ENCODE data around the gene RNF151. TPM values are rescaled to one million over a fixed set of nuclear protein-coding genes. Genes with fewer than 3 reads are reported as not detected.
A peak's percentile ranks its signal among the peaks of the same experiment; 100 is the strongest.

The RNF151 gene
- total RNA-seq, 2 donors from 2014 or later, result not detected

DNA sequence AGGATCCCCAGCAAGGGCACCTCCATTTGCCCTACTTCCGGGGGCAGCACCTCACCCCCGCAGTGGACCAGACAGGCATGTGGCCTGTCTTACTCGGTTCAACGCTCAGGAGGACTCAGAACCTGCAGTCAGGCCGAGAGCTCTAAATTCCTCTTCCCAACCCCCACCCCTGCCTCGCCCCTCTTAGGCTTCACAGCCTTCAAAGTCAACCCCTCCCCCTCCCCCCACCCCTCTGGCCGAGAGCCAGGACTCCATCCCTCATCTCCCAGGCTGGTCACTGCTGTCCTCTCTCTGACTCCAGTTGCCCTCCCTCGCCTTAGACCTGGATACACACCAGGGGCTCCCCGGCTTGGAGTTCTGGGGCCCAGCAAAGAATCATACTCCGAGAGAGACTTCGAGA, 40.4 kb upstream of the RNF151 start:
- Histone ChIP-seq H3K4me1 (peaks cover 8% of the 10 kb centered on the region), H3K9ac (ENCODE audit: low read depth in 2 of 2, low read length in 2 of 2) (no peak overlapping the region), H3K9me3 (no peaks in the 10 kb centered on the region), H3K36me3 (no peaks in the 10 kb centered on the region), H3K27me3 (no peaks in the 10 kb centered on the region), H3K4me3 (no peak overlapping the region), H3K27ac (no peak overlapping the region)
- no peak for DNase-seq
- intact Hi-C loops (cut with DNase I), result no loop called here
- TF ChIP-seq, protein P1, sequence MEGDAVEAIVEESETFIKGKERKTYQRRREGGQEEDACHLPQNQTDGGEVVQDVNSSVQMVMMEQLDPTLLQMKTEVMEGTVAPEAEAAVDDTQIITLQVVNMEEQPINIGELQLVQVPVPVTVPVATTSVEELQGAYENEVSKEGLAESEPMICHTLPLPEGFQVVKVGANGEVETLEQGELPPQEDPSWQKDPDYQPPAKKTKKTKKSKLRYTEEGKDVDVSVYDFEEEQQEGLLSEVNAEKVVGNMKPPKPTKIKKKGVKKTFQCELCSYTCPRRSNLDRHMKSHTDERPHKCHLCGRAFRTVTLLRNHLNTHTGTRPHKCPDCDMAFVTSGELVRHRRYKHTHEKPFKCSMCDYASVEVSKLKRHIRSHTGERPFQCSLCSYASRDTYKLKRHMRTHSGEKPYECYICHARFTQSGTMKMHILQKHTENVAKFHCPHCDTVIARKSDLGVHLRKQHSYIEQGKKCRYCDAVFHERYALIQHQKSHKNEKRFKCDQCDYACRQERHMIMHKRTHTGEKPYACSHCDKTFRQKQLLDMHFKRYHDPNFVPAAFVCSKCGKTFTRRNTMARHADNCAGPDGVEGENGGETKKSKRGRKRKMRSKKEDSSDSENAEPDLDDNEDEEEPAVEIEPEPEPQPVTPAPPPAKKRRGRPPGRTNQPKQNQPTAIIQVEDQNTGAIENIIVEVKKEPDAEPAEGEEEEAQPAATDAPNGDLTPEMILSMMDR (IDR thresholded peaks at IDR 0.05), result no peak

DNA sequence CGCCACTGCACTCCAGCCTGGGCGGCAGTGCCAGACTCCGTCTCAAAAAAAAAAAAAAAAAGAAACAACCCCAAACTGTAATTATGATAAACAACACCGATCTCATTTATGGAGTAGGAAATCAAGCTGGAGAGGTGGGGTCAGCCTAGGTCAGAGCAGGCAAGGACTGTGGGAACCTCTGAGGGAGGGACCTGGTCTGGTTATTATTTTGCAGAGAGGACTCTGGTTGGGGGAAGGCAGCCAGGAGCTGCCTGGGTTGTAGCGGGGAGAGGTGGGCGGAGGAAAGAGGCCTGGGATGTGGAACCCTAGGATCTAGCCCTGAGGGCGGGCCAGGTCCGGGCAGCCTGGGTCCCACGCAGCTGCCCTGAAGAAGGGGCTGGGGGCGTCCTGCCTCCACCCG, 37.6 kb upstream of the RNF151 start:
- Histone ChIP-seq H3K4me1 (no peaks in the 10 kb centered on the region), H3K27me3 (no peaks in the 10 kb centered on the region), H3K4me3 (peak overlapping the region; percentile 49), H3K36me3 (no peaks in the 10 kb centered on the region), H3K9me3 (no peaks in the 10 kb centered on the region), H3K27ac (peak overlapping the region; percentile 19), H3K9ac (ENCODE audit: low read depth in 2 of 2, low read length in 2 of 2) (peak overlapping the region; percentile 46)
- peak; percentile 41 for DNase-seq
- TF ChIP-seq, protein P1 (IDR thresholded peaks at IDR 0.05), result no peak
- intact Hi-C loops (cut with DNase I), result loop anchor here (2.0 kb wide), 1 partner anchor 64 kb away; no protein-coding TSS in a partner anchor

DNA sequence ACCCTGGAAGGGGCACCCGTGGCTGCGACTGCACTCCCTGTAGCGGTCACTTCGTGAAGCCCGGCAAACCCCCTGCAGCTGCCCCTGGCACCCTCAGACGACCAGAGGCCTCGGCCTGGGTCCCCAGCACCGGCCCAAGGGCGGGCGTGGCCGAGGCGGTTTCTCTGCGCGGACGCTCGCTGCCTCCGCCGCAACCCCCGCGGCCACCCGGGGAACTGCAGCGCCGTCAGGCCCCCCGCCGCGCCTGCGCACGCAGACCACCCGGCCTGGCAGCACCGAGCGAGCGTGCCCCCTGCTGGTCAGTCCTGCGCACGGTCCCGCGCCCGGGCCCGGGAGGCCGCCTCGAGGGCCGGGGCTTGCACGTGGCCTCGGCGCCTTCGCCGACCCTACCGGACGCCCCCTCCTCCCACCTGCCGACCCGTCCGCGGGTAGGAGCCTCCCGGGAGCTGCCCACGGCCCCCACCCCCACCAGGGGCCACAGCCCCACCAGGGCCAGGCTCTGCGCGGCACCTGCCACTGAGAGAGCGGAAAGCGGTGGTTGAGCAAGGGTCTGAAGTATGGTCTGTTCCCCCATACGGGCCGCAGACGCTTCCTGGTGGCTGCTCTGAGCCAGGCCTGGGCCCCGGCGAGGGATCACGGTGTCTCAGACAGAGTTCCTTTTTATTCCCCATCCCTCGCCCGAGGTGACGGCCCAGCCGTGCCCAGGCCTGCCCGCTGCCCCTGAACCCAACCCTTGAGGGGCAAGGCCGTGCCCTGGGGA, 36.9 kb upstream of the RNF151 start:
- TF ChIP-seq, protein P1 (IDR thresholded peaks at IDR 0.05), result peak; percentile 100
- H3K4me1 ChIP-seq, result no peaks in the 10 kb centered on the region
- H3K27me3 ChIP-seq, result no peaks in the 10 kb centered on the region
- intact Hi-C loops (cut with DNase I), result loop anchor here (2.0 kb wide), 1 partner anchor 65 kb away; no protein-coding TSS in a partner anchor
- peak overlapping the region; percentile 19 for H3K27ac ChIP-seq
- H3K9me3 ChIP-seq, result no peaks in the 10 kb centered on the region
- no peaks in the 10 kb centered on the region for H3K36me3 ChIP-seq
- peak overlapping the region; percentile 46 for H3K9ac ChIP-seq (ENCODE audit: low read depth in 2 of 2, low read length in 2 of 2)
- H3K4me3 ChIP-seq, result peak overlapping the region; percentile 49
- DNase-seq, result peak; percentile 89

DNA sequence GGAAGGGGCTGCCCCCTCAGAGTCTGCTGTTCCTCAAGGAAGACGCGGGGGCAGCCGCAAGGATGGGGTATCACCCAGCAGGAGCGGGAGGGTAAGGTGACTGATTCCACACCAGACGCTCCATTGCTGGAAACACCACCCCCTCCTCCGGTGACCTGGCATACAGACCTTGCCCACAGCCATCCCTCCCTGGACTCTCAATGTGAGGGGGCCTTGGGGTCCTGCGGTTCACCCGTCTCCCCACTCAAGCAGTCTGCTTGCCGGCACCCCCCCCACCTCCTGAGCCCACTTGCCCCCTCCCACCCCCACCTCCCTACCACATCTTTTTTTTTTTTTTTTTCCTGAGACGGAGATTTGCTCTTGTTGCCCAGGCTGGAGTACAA, 36.3 kb upstream of the RNF151 start:
- TF ChIP-seq, protein P1 (IDR thresholded peaks at IDR 0.05), result no peak
- H3K27ac ChIP-seq, result no peak overlapping the region
- no peak overlapping the region for H3K4me3 ChIP-seq
- intact Hi-C loops (cut with DNase I), result no loop called here
- no peak for DNase-seq
- no peaks in the 10 kb centered on the region for H3K36me3 ChIP-seq
- no peaks in the 10 kb centered on the region for H3K27me3 ChIP-seq
- H3K9ac ChIP-seq (ENCODE audit: low read depth in 2 of 2, low read length in 2 of 2), result no peak overlapping the region
- H3K4me1 ChIP-seq, result no peaks in the 10 kb centered on the region
- no peaks in the 10 kb centered on the region for H3K9me3 ChIP-seq

DNA sequence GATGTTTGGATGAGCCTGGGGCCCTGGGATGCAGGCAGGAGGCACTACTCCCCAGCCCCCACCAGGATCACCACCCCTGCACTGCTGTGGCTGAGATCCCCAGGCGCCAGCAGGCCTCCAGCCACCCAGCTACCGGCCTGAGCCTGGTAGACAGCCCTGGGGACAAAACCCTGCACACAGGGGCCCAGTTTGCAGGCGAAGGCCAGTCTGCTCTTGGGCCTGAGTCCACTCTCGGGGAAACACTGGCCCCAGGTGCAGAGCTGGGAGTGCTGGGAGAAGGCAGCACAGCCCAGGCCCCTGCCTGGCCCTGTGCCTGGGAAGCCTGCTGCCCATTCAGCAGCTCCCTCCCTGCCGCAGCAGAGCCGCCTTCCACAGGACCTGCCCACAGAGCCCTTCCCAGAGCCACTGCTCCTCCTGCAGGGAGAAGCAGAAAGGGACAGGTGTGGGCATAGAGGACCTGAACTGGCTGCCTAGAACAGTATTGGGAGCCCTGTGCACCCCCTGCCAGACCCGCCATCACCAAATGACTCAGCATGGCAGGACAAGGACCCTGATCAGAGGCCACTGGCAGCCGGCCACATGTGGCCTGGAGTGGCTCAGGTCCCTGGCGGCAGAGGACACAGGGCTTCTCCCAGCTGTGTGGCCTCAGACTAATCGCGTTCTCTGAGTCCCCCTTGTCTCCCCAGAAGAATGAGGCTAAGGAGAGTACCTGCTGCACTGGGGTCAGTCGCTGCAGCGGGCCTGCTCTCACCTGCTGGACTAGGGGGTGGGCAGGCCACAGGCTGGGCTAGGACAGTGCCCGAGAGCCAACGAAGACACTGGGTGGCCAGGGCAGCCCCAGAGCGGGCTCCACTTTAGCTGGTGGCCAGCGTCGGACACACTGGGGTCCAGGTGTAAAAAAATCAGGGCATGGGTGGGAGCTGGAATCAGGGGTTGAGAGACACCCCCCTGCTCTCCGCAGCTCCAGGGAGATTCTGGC, 34.3 kb upstream of the RNF151 start:
- Histone ChIP-seq H3K36me3 (no peaks in the 10 kb centered on the region), H3K27ac (no peak overlapping the region), H3K27me3 (no peaks in the 10 kb centered on the region), H3K4me3 (no peak overlapping the region), H3K4me1 (no peaks in the 10 kb centered on the region), H3K9ac (ENCODE audit: low read depth in 2 of 2, low read length in 2 of 2) (no peak overlapping the region), H3K9me3 (no peaks in the 10 kb centered on the region)
- intact Hi-C loops (cut with DNase I), result no loop called here
- DNase-seq, result peak; percentile 59
- TF ChIP-seq, protein P1 (IDR thresholded peaks at IDR 0.05), result peak; percentile 15
